HepG2 (cell line): ENCODE data around the gene COQ6. TPM values are rescaled to one million over a fixed set of nuclear protein-coding genes. Genes with fewer than 3 reads are reported as not detected.

Experiments used
- BRD4 ChIP-seq: sonication (generic); formaldehyde crosslinking; IDR thresholded peaks from 2 replicates; pipeline ENCODE4 v1.4.0; 2020; ENCODE audit warnings: missing genetic modification reagents
- EP300 ChIP-seq, 3 experiments: sonication (generic) in 1 of 3; formaldehyde crosslinking in 1 of 3; IDR thresholded peaks; 2 replicates each; pipeline versions ENCODE4 v1.5.1 to v1.6.1; 2011 to 2020; ENCODE audit warnings: low read depth in 2 of 3, low read length in 2 of 3, borderline replicate concordance in 1 of 3, improper control_type of control experiment in 1 of 3, mild to moderate bottlenecking in 1 of 3, missing genetic modification reagents in 1 of 3, moderate library complexity in 1 of 3
- FOXA3 ChIP-seq: IDR thresholded peaks from 2 replicates; pipeline ENCODE4 v1.6.1; 2016; ENCODE audit warnings: missing genetic modification reagents, missing compliant biosample characterization
- FOXJ3 ChIP-seq: sonication (generic); formaldehyde crosslinking; IDR thresholded peaks from 2 replicates; pipeline ENCODE4 v1.4.0; 2020; ENCODE audit warnings: missing genetic modification reagents, mild to moderate bottlenecking, borderline replicate concordance
- GATA4 ChIP-seq: sonication (generic); IDR thresholded peaks from 2 replicates; pipeline ENCODE4 v1.6.1; 2016; ENCODE audit warnings: antibody characterized with exemption, low read depth, borderline replicate concordance
- GATAD2A ChIP-seq: IDR thresholded peaks from 2 replicates; pipeline ENCODE4 v1.6.1; 2016
- HMG20B ChIP-seq: conservative IDR thresholded peaks from 2 replicates; pipeline ENCODE4 v1.6.1; 2016; ENCODE audit warnings: missing genetic modification reagents, missing compliant biosample characterization
- KLF16 ChIP-seq, 2 experiments: sonication (generic) in 1 of 2; formaldehyde crosslinking in 1 of 2; IDR thresholded peaks; 2 replicates each; pipeline versions ENCODE4 v1.6.1 to v1.8.0; 2016 to 2023; ENCODE audit warnings: missing genetic modification reagents in 2 of 2, missing compliant biosample characterization in 1 of 2
- NR2F6 ChIP-seq, 2 experiments: IDR thresholded peaks; 2 replicates each; pipeline ENCODE4 v1.6.1; 2016; ENCODE audit warnings: antibody characterized with exemption in 1 of 2, mild to moderate bottlenecking in 1 of 2
- PHF8 ChIP-seq: sonication (generic); formaldehyde crosslinking; IDR thresholded peaks from 2 replicates; pipeline ENCODE4 v1.5.0; 2020; ENCODE audit warnings: missing genetic modification reagents
- PITX1 ChIP-seq: sonication (generic); formaldehyde crosslinking; IDR thresholded peaks from 2 replicates; pipeline ENCODE4 v1.5.1; 2020; ENCODE audit warnings: mild to moderate bottlenecking, missing genetic modification reagents
- POLR2G ChIP-seq: fragments of 200-400 bp; formaldehyde crosslinking; IDR thresholded peaks from 2 replicates; pipeline ENCODE4 v1.6.1; 2018; ENCODE audit warnings: mild to moderate bottlenecking, low read depth, low read length, moderate library complexity
- SALL1 ChIP-seq: sonication (generic); formaldehyde crosslinking; IDR thresholded peaks from 2 replicates; pipeline ENCODE4 v1.8.0; 2022; ENCODE audit warnings: mild to moderate bottlenecking, missing genetic modification reagents
- SPEN ChIP-seq: sonication (generic); formaldehyde crosslinking; IDR thresholded peaks from 2 replicates; pipeline ENCODE4 v1.5.1; 2020; ENCODE audit warnings: low read depth, mild to moderate bottlenecking, missing genetic modification reagents
- ZBTB3 ChIP-seq: sonication (generic); formaldehyde crosslinking; IDR thresholded peaks from 2 replicates; pipeline ENCODE4 v1.4.0; 2020; ENCODE audit warnings: low read depth, mild to moderate bottlenecking, moderate library complexity, missing genetic modification reagents, borderline replicate concordance
- ZFX ChIP-seq: sonication (generic); formaldehyde crosslinking; IDR thresholded peaks from 2 replicates; pipeline ENCODE4 v1.4.0; 2020; ENCODE audit warnings: mild to moderate bottlenecking, low read depth, missing genetic modification reagents, moderate library complexity
- ZMYM2 ChIP-seq: sonication (generic); formaldehyde crosslinking; IDR thresholded peaks from 2 replicates; pipeline ENCODE4 v1.8.0; 2022; ENCODE audit warnings: mild to moderate bottlenecking, missing genetic modification reagents
- ZNF792 ChIP-seq: IDR thresholded peaks from 2 replicates; pipeline ENCODE4 v1.6.1; 2016
- polyA plus RNA-seq, 8 experiments: library from polyadenylated mRNA; depleted of rRNA in 3 of 8; stranded (reverse) in 7 of 8; unstranded in 1 of 8; fragments of >200 nt; fragmentation: Illumina TruSeq in 4 of 8; extraction: Trizol in 4 of 8; gene quantifications; 2 replicates each; pipeline versions ENCODE4 v1.2.1 to v1.2.3, GENCODE V29; 2011 to 2016; ENCODE audit warnings: low read depth in 4 of 8, missing spikeins in 1 of 8, mixed read lengths in 1 of 8; ENCODE audit not compliant: insufficient read depth in 1 of 8
- total RNA-seq, 5 experiments: library from RNA; depleted of rRNA; stranded (reverse); fragments of >200 nt; fragmentation: Illumina TruSeq; extraction: Trizol; gene quantifications; 2 replicates each; pipeline ENCODE4 v1.2.3, GENCODE V29; 2016; ENCODE audit warnings: low read depth in 1 of 5
- TF ChIP-seq, protein P1 (sequence below): IDR thresholded peaks from 2 replicates; pipeline ENCODE4 v1.6.1; 2016; ENCODE audit warnings: mild to moderate bottlenecking
- TF ChIP-seq, protein P2 (sequence below): sonication (generic); formaldehyde crosslinking; IDR thresholded peaks from 2 replicates; pipeline ENCODE4 v1.4.0; 2020; ENCODE audit warnings: missing genetic modification reagents
- TF ChIP-seq, protein P3 (sequence below): IDR thresholded peaks from 2 replicates; pipeline ENCODE4 v1.6.1; 2012; ENCODE audit warnings: low read depth, low read length, improper control_type of control experiment
- TF ChIP-seq, protein P4 (sequence below): sonication (generic); formaldehyde crosslinking; IDR thresholded peaks from 2 replicates; pipeline ENCODE4 v1.5.1; 2020; ENCODE audit warnings: missing genetic modification reagents, mild to moderate bottlenecking, borderline replicate concordance

Gene COQ6
- total and polyA plus RNA-seq, 2 of the 13 experiments (the other 11 are each of a cell fraction or from before 2014, with no cell fraction given): 18.9 to 34.7 TPM

DNA sequence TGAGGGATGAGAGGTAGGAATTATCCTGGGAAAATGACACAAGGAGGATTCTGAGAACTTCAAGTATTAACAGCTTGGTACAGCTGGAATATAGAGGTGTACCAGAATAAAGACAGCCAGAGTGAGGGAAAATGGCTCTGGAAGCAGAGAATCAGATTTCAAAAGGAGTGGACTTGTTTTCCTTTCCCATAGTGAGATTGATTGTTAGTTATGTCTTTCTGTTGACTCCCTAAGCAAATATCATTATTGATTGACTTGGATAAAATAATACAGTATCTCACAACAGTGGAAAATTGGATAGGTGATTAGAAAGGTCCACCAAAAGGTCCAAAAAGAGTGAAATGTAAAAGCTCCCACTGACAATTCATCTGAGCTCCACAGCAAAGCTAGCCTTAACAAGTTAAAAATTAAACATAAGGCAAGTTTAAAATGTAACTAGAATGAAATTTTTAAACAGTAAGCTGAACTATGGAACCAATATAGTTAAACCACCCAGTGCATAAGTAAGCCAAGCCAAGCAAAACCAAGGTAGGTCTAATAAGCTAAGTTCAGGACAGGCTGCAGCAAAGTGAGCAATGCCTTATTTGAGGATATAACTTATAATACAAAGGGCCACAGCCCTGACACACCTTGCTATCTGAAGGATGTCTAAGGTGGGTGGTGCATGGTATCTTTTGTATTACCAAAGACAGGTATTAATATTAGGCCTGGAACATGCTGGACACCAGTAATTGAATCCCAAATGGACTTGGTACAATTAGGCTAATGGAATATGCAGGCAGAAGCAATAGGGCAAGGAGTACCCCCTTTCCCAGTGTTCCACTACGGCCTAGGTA lies 47.2 kb downstream of the COQ6 start (continued):
- TF ChIP-seq FOXA3 (CRISPR knock-in tag) (0 out of 2 replicates have a peak, but pooled peaks have one; percentile 29), KLF16 (CRISPR knock-in tag; IDR thresholded peaks at IDR 0.05) (peak in 1 of 2 experiments; percentile 27; a peak in 1 of 4 replicates), ZBTB3 (no peak), SALL1 (CRISPR knock-in tag) (0 out of 2 replicates have a peak, but pooled peaks have one; percentile 6), ZFX (CRISPR knock-in tag) (0 out of 2 replicates have a peak, but pooled peaks have one; percentile 39), HMG20B (CRISPR knock-in tag) (0 out of 2 replicates have a peak, but pooled peaks have one; percentile 4), NR2F6 (IDR thresholded peaks at IDR 0.05) (0 out of 2 replicates have a peak, but pooled peaks have one; percentile 10), NR2F6 (CRISPR knock-in tag; IDR thresholded peaks at IDR 0.05) (peak; percentile 6; the same call in 1 of the 2 replicates), GATA4 (peak; percentile 16; the same call in 1 of the 2 replicates), ZMYM2 (no peak), BRD4 (CRISPR knock-in tag) (peak; percentile 15; the same call in 1 of the 2 replicates), SPEN (CRISPR knock-in tag) (no peak), GATAD2A (CRISPR knock-in tag) (peak; percentile 48; the same call in 1 of the 2 replicates), FOXJ3 (CRISPR knock-in tag) (peak; percentile 71; the same call in 1 of the 2 replicates), POLR2G (no peak; the same call in 1 of the 2 replicates), ZNF792 (CRISPR knock-in tag) (peak; percentile 39; the same call in 1 of the 2 replicates), PITX1 (CRISPR knock-in tag) (peak; percentile 2; the same call in 1 of the 2 replicates), PHF8 (no peak), EP300 (IDR thresholded peaks at IDR 0.05; ENCODE audit: low read depth in 2 of 2, low read length in 2 of 2) (peak in 1 of 2 experiments; percentile 10; a peak in 2 of 4 replicates), EP300 (CRISPR knock-in tag; IDR thresholded peaks at IDR 0.05; ENCODE audit: borderline replicate concordance) (no peak)
- TF ChIP-seq, protein P1, sequence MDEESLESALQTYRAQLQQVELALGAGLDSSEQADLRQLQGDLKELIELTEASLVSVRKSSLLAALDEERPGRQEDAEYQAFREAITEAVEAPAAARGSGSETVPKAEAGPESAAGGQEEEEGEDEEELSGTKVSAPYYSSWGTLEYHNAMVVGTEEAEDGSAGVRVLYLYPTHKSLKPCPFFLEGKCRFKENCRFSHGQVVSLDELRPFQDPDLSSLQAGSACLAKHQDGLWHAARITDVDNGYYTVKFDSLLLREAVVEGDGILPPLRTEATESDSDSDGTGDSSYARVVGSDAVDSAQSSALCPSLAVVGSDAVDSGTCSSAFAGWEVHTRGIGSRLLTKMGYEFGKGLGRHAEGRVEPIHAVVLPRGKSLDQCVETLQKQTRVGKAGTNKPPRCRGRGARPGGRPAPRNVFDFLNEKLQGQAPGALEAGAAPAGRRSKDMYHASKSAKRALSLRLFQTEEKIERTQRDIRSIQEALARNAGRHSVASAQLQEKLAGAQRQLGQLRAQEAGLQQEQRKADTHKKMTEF: 0 out of 2 replicates have a peak, but pooled peaks have one; percentile 41
- TF ChIP-seq, protein P2, sequence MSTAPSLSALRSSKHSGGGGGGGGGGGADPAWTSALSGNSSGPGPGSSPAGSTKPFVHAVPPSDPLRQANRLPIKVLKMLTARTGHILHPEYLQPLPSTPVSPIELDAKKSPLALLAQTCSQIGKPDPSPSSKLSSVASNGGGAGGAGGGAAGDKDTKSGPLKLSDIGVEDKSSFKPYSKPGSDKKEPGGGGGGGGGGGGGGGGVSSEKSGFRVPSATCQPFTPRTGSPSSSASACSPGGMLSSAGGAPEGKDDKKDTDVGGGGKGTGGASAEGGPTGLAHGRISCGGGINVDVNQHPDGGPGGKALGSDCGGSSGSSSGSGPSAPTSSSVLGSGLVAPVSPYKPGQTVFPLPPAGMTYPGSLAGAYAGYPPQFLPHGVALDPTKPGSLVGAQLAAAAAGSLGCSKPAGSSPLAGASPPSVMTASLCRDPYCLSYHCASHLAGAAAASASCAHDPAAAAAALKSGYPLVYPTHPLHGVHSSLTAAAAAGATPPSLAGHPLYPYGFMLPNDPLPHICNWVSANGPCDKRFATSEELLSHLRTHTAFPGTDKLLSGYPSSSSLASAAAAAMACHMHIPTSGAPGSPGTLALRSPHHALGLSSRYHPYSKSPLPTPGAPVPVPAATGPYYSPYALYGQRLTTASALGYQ (CRISPR knock-in tag): peak; percentile 49; the same call in 1 of the 2 replicates
- TF ChIP-seq, protein P3, sequence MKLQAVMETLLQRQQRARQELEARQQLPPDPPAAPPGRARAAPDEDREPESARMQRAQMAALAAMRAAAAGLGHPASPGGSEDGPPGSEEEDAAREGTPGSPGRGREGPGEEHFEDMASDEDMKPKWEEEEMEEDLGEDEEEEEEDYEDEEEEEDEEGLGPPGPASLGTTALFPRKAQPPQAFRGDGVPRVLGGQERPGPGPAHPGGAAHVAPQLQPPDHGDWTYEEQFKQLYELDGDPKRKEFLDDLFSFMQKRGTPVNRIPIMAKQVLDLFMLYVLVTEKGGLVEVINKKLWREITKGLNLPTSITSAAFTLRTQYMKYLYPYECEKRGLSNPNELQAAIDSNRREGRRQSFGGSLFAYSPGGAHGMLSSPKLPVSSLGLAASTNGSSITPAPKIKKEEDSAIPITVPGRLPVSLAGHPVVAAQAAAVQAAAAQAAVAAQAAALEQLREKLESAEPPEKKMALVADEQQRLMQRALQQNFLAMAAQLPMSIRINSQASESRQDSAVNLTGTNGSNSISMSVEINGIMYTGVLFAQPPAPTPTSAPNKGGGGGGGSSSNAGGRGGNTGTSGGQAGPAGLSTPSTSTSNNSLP: peak; percentile 64; the same call in 1 of the 2 replicates
- TF ChIP-seq, protein P4, sequence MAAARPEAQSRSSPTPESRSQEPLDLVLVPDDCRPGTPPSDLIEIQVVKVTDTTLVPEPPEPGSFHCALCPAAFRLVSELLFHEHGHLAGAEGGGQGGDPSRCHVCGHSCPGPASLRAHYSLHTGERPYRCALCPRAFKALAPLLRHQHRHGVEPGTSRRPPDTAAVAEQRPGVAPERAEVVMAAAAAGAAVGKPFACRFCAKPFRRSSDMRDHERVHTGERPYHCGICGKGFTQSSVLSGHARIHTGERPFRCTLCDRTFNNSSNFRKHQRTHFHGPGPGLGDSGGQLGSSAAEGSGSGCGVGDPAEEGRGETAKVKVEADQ: no peak
